H1 (cell line): Measurements from ENCODE around the gene OBI1. TPM values are rescaled to one million over a fixed set of nuclear protein-coding genes. Genes with fewer than 3 reads are reported as not detected.

ENCODE experiments used
- CTCF ChIA-PET: fragments of 300-600 bp; sonication (Branson Sonifier 250); formaldehyde crosslinking; loops from one replicate; lab custom pipeline; 2021; ENCODE audit not compliant: partially characterized antibody; lab: Charles Lee
- POLR2A ChIA-PET: fragments of 300-600 bp; sonication (Branson Sonifier 250); formaldehyde crosslinking; loops from one replicate; lab custom pipeline; 2021; ENCODE audit warnings: inconsistent platforms; ENCODE audit not compliant: partially characterized antibody; lab: Charles Lee
- DNase-seq, 2 experiments: peaks; one replicate each; pipeline versions ENCODE4 v3.0.0 to v3.0.0-alpha.2; 2010 to 2022; ENCODE audit warnings: low spot score in 2 of 2, low read depth in 1 of 2, mixed read lengths in 1 of 2
- FAIRE-seq: peaks from 2 replicates; lab custom pipeline; 2011; peaks lifted over from hg19 to GRCh38; lab: Jason Lieb, UNC
- H2AFZ ChIP-seq: 2 replicates; pipeline ENCODE4 v1.8.1; 2012; ENCODE audit warnings: low read length, inconsistent platforms
- H2AK5ac ChIP-seq: 2 replicates; pipeline ENCODE4 v1.6.1; 2013; ENCODE audit warnings: low read depth, low read length
- H2BK120ac ChIP-seq: replicated peaks from 2 replicates; pipeline ENCODE3; 2013; ENCODE audit warnings: low read depth, low read length, inconsistent platforms
- H2BK12ac ChIP-seq: 2 replicates; pipeline ENCODE4 v1.6.1; 2013; ENCODE audit warnings: low read depth, low read length
- H2BK15ac ChIP-seq: 2 replicates; pipeline ENCODE4 v1.6.1; 2013; ENCODE audit warnings: low read length
- H2BK20ac ChIP-seq: 2 replicates; pipeline ENCODE4 v1.6.1; 2013; ENCODE audit warnings: low read length
- H2BK5ac ChIP-seq: 2 replicates; pipeline ENCODE4 v1.6.1; 2013; ENCODE audit warnings: low read depth, low read length
- H3K14ac ChIP-seq: 2 replicates; pipeline ENCODE4 v1.6.1; 2013; ENCODE audit warnings: inconsistent platforms; ENCODE audit not compliant: insufficient read length
- H3K18ac ChIP-seq: 2 replicates; pipeline ENCODE4 v1.6.1; 2013; ENCODE audit warnings: low read length; ENCODE audit errors: extremely low read depth
- H3K23ac ChIP-seq: 2 replicates; pipeline ENCODE4 v1.6.1; 2013; ENCODE audit warnings: inconsistent platforms; ENCODE audit not compliant: insufficient read length
- H3K23me2 ChIP-seq: 2 replicates; pipeline ENCODE4 v1.6.1; 2013; ENCODE audit warnings: low read depth, low read length
- H3K27ac ChIP-seq: 2 replicates; pipeline ENCODE4 v1.6.1; 2011; ENCODE audit warnings: low read depth, low read length, inconsistent platforms
- H3K27me3 ChIP-seq, 4 experiments: replicated peaks in 1 of 4; 1 replicate in 1 of 4; 2 replicates in 3 of 4; pipeline versions ENCODE4 v1.6.1 to v1.8.1; 2011 to 2013; ENCODE audit warnings: low read length in 3 of 4, mild to moderate bottlenecking in 3 of 4, inconsistent platforms in 2 of 4, mixed read lengths in 2 of 4, moderate library complexity in 1 of 4; ENCODE audit not compliant: control insufficient read depth in 3 of 4, insufficient read depth in 3 of 4; ENCODE audit errors: extremely low read depth in 1 of 4
- H3K36me3 ChIP-seq, 4 experiments: 2 replicates each; pipeline versions ENCODE4 v1.6.1 to v1.8.1; 2011 to 2013; ENCODE audit warnings: mild to moderate bottlenecking in 4 of 4, low read length in 3 of 4, moderate library complexity in 2 of 4, control low read depth in 1 of 4, inconsistent platforms in 1 of 4; ENCODE audit not compliant: insufficient read depth in 4 of 4, control insufficient read depth in 2 of 4
- H3K4ac ChIP-seq: replicated peaks from 2 replicates; pipeline ENCODE3; 2013; ENCODE audit warnings: low read length, low read depth, mixed read lengths, inconsistent platforms; ENCODE audit not compliant: insufficient read length
- H3K4me1 ChIP-seq, 4 experiments: replicated peaks in 1 of 4; 1 replicate in 1 of 4; 2 replicates in 3 of 4; pipeline versions ENCODE4 v1.6.1 to v1.8.1; 2011 to 2013; ENCODE audit warnings: low read length in 3 of 4, inconsistent platforms in 2 of 4, mixed read lengths in 1 of 4; ENCODE audit not compliant: insufficient read depth in 4 of 4, control insufficient read depth in 3 of 4
- H3K4me2 ChIP-seq, 2 experiments: 2 replicates each; pipeline versions ENCODE4 v1.6.1 to v1.8.1; 2011 to 2013; ENCODE audit warnings: low read depth in 2 of 2, low read length in 2 of 2, control low read depth in 1 of 2, inconsistent platforms in 1 of 2, mild to moderate bottlenecking in 1 of 2; ENCODE audit not compliant: insufficient read depth in 1 of 2
- H3K4me3 ChIP-seq, 4 experiments: fragments of 200-600, 300-600 bp in 1 of 4; sonication (generic), shearing (Covaris generic), sonication (Bioruptor Twin) in 1 of 4; 2 replicates each; pipeline versions ENCODE4 v1.5.1 to v1.8.1; 2011 to 2016; ENCODE audit warnings: low read length in 4 of 4, low read depth in 3 of 4, control low read depth in 2 of 4, inconsistent platforms in 2 of 4, mild to moderate bottlenecking in 2 of 4, mixed read lengths in 1 of 4, moderate library complexity in 1 of 4; ENCODE audit not compliant: insufficient read depth in 2 of 4; ENCODE audit errors: extremely low read depth in 1 of 4
- H3K56ac ChIP-seq: replicated peaks from 2 replicates; pipeline ENCODE3; 2013; ENCODE audit warnings: low read depth, mild to moderate bottlenecking, mixed read lengths, low read length, inconsistent platforms; ENCODE audit not compliant: insufficient read length
- H3K79me1 ChIP-seq: 2 replicates; pipeline ENCODE4 v1.6.1; 2013; ENCODE audit warnings: low read depth, low read length, control low read depth
- H3K79me2 ChIP-seq, 2 experiments: 2 replicates each; pipeline versions ENCODE4 v1.6.1 to v1.8.1; 2012 to 2013; ENCODE audit warnings: low read length in 2 of 2, mild to moderate bottlenecking in 2 of 2, inconsistent platforms in 1 of 2; ENCODE audit not compliant: insufficient read depth in 2 of 2, control insufficient read depth in 1 of 2
- H3K9ac ChIP-seq, 4 experiments: replicated peaks in 1 of 4; 1 replicate in 1 of 4; 2 replicates in 3 of 4; pipeline versions ENCODE4 v1.6.1 to v1.8.1; 2011 to 2013; ENCODE audit warnings: low read depth in 3 of 4, low read length in 3 of 4, control low read depth in 2 of 4, mild to moderate bottlenecking in 2 of 4, moderate library complexity in 2 of 4, inconsistent platforms in 1 of 4; ENCODE audit errors: extremely low read depth in 1 of 4
- H3K9me3 ChIP-seq, 2 experiments: 2 replicates each; pipeline versions ENCODE4 v1.6.1 to v1.8.1; 2012 to 2013; ENCODE audit warnings: mild to moderate bottlenecking in 2 of 2, moderate library complexity in 2 of 2, control low read depth in 1 of 2, inconsistent platforms in 1 of 2, low read depth in 1 of 2, low read length in 1 of 2, mixed read lengths in 1 of 2; ENCODE audit not compliant: insufficient read depth in 2 of 2
- H4K20me1 ChIP-seq, 2 experiments: replicated peaks in 1 of 2; 2 replicates each; pipeline versions ENCODE3 to v1.8.1; 2011 to 2013; ENCODE audit warnings: inconsistent platforms in 2 of 2, low read length in 2 of 2, mild to moderate bottlenecking in 1 of 2; ENCODE audit not compliant: insufficient read depth in 2 of 2, control insufficient read depth in 1 of 2
- H4K5ac ChIP-seq: 2 replicates; pipeline ENCODE4 v1.6.1; 2013; ENCODE audit warnings: low read length, low read depth, mixed read lengths, inconsistent platforms; ENCODE audit not compliant: insufficient read length
- H4K8ac ChIP-seq: 2 replicates; pipeline ENCODE4 v1.8.0; 2013; ENCODE audit warnings: mild to moderate bottlenecking, moderate library complexity, low read length, inconsistent platforms; ENCODE audit not compliant: insufficient read depth; ENCODE audit errors: extremely low read depth
- H4K91ac ChIP-seq: replicated peaks from 2 replicates; pipeline ENCODE3; 2013; ENCODE audit warnings: low read length, mixed read lengths, inconsistent platforms; ENCODE audit not compliant: insufficient read length
- BRCA1 ChIP-seq: IDR thresholded peaks from 2 replicates; pipeline ENCODE4 v1.6.1; 2012; ENCODE audit warnings: low read depth, low read length, improper control_type of control experiment
- CEBPB ChIP-seq: IDR thresholded peaks from 2 replicates; pipeline ENCODE4 v1.6.1; 2012; ENCODE audit warnings: low read depth, low read length
- EP300 ChIP-seq, 2 experiments: IDR thresholded peaks; 1 replicate in 1 of 2; 2 replicates in 1 of 2; pipeline ENCODE4 v1.6.1; 2011 to 2012; ENCODE audit warnings: low read depth in 2 of 2, low read length in 2 of 2, mild to moderate bottlenecking in 2 of 2, borderline replicate concordance in 1 of 2, inconsistent platforms in 1 of 2, moderate library complexity in 1 of 2
- EZH2 ChIP-seq: fragments of 200-600 bp; sonication (generic); IDR thresholded peaks from 2 replicates; pipeline ENCODE4 v1.7.1; 2012; ENCODE audit warnings: low read depth, mild to moderate bottlenecking, moderate library complexity, low read length, inconsistent platforms; ENCODE audit not compliant: severe bottlenecking
- HDAC6 ChIP-seq: IDR thresholded peaks from one replicate; pipeline ENCODE4 v1.7.1; 2012; ENCODE audit warnings: low read depth, mild to moderate bottlenecking, inconsistent platforms, low read length, moderate library complexity
- KDM5A ChIP-seq: fragments of 200-600 bp; IDR thresholded peaks from 2 replicates; pipeline ENCODE4 v1.7.1; 2012; ENCODE audit warnings: mild to moderate bottlenecking, low read length, inconsistent platforms, mixed read lengths
- POLR2A ChIP-seq, 2 experiments: IDR thresholded peaks; 1 replicate in 1 of 2; 2 replicates in 1 of 2; pipeline ENCODE4 v1.6.1; 2011; ENCODE audit warnings: low read depth in 2 of 2, low read length in 2 of 2, mild to moderate bottlenecking in 2 of 2; ENCODE audit errors: control extremely low read depth in 1 of 2
- RNF2 ChIP-seq: fragments of 200-900, 300-1000 bp; sonication (generic); IDR thresholded peaks from 2 replicates; pipeline ENCODE4 v1.7.1; 2016; ENCODE audit warnings: borderline replicate concordance, low read depth, mild to moderate bottlenecking, antibody characterized with exemption, low read length; ENCODE audit not compliant: poor library complexity, severe bottlenecking; ENCODE audit errors: missing control alignments
- SIN3A ChIP-seq, 2 experiments: IDR thresholded peaks in 1 of 2; conservative IDR thresholded peaks in 1 of 2; 2 replicates each; pipeline ENCODE4 v1.6.1; 2011 to 2012; ENCODE audit warnings: low read length in 2 of 2, improper control_type of control experiment in 1 of 2, low read depth in 1 of 2, mild to moderate bottlenecking in 1 of 2
- SIRT6 ChIP-seq: IDR thresholded peaks from one replicate; pipeline ENCODE4 v1.7.1; 2012; ENCODE audit warnings: low read length, inconsistent platforms
- SP1 ChIP-seq: IDR thresholded peaks from 2 replicates; pipeline ENCODE4 v1.6.1; 2011; ENCODE audit warnings: low read depth, low read length
- SP4 ChIP-seq: IDR thresholded peaks from 2 replicates; pipeline ENCODE4 v1.6.1; 2012; ENCODE audit warnings: low read length, inconsistent platforms
- SRF ChIP-seq: IDR thresholded peaks from 2 replicates; pipeline ENCODE4 v1.6.1; 2011; ENCODE audit warnings: mild to moderate bottlenecking, low read depth, low read length, moderate library complexity
- TEAD4 ChIP-seq: IDR thresholded peaks from 2 replicates; pipeline ENCODE4 v1.6.1; 2012; ENCODE audit warnings: low read depth, low read length, inconsistent platforms, mixed read lengths
- WGBS, 2 experiments: shearing (Covaris generic) in 1 of 2; methylation state at CpG; one replicate each; pipeline versions ENCODE4 v1.1.6 to v1.1.7; 2013 to 2015; ENCODE audit warnings: low lambda C conversion rate in 2 of 2, mixed read lengths in 2 of 2, inconsistent platforms in 1 of 2, low coverage in 1 of 2, missing lambda C conversion rate in 1 of 2; ENCODE audit not compliant: insufficient replicate concordance in 2 of 2, insufficient coverage in 1 of 2, insufficient read length in 1 of 2; ENCODE audit errors: extremely low coverage in 1 of 2, missing lambda C conversion rate in 1 of 2; 5-methylcytosine and 5-hydroxymethylcytosine counted together
- polyA plus RNA-seq, 7 experiments: library from polyadenylated mRNA; depleted of rRNA in 3 of 7; stranded (reverse) in 5 of 7; unstranded in 2 of 7; fragments of >200 nt in 5 of 7; fragments of 200-250 nt in 2 of 7; gene quantifications; 1 replicate in 5 of 7; 2 replicates in 1 of 7; 4 replicates in 1 of 7; pipeline versions ENCODE4 v1.2.1 to v1.2.3, GENCODE V29; 2011 to 2013; ENCODE audit warnings: missing spikeins in 2 of 7, mixed read lengths in 2 of 7
- total RNA-seq: library from RNA; stranded (reverse); fragmentation: NEBNext Ultra II Directional; extraction: Animal tissue kit (Norgen Biotek cat#: 25700); gene quantifications from 2 replicates; pipeline ENCODE4 v1.2.1, GENCODE V29; 2021

OBI1 gene
- total and polyA plus RNA-seq, 2 of the 8 experiments (the other 6 are each of a cell fraction or from before 2014, with no cell fraction given), result 7.1 to 14.3 TPM

DNA sequence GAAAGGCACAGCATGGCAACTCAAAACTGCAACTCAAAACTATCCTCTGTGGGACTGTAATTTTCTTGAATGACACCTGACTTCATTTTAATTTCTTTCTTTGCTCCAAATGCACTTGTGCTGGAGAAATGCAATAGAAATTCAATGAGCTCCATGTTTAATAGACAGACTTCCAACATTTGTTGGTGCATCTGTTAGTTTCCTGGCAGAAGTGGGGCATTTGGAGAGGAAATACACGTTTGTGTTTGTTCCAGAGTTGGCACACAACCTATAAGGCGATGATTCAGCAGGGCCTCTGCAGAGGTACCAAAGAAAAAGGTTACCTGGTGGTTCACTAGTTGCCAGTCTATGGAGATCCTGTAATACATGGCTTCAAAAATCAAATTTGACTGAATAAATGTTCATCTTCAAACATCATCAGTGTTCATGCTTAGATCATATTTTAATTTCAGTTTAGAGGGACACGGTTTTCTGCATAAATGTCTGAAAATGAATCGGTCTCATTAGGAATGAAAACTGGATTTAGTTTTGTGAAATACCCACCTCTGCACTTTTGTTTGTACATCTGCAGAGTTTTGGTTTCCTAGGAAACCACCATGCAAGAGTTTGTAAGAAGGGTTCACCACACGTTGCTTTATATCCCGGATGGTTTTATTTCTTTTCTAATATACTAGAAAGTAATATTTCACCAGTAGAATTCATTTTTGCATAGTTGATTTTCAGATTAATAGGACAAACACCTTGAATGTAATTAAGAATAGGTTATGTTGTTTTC lies 21.8 kb upstream of the OBI1 start:
- Histone ChIP-seq H3K4me3 (no peak overlapping the region), H2AFZ (no peak overlapping the region), H3K9me3 (no peaks in the 10 kb centered on the region), H3K4me1 (no peaks in the 10 kb centered on the region), H3K23ac (no peak overlapping the region), H3K79me2 (no peaks in the 10 kb centered on the region), H3K23me2 (no peaks in the 10 kb centered on the region), H2BK15ac (no peak overlapping the region), H2BK12ac (no peak overlapping the region), H3K36me3 (no peaks in the 10 kb centered on the region), H3K9ac (no peak overlapping the region), H2BK5ac (no peak overlapping the region), H4K91ac (no peak overlapping the region), H3K27ac (no peak overlapping the region), H3K56ac (no peak overlapping the region), H3K79me1 (no peaks in the 10 kb centered on the region), H2BK20ac (no peak overlapping the region), H4K20me1 (no peaks in the 10 kb centered on the region), H2AK5ac (no peak overlapping the region), H4K8ac (no peak overlapping the region), H3K27me3 (no peaks in the 10 kb centered on the region), H3K14ac (no peak overlapping the region), H3K18ac (no peak overlapping the region), H3K4ac (no peak overlapping the region), H4K5ac (no peak overlapping the region), H3K4me2 (no peak overlapping the region), H2BK120ac (no peak overlapping the region)
- no peak for DNase-seq
- ChIA-PET POLR2A (no interaction called here), CTCF (interaction anchor here (0.8 to 0.9 kb wide), 2 partner anchors 21 to 76 kb away, joined by 3 read pairs; no protein-coding TSS in a partner anchor)
- FAIRE-seq, result no peak
- 61% methylated on average over 6 of the region's 6 CpGs; no CpG with 5 or more reads in 1 of the 2 experiments for WGBS, 2 experiments
- no peak for TF ChIP-seq HDAC6
- TF ChIP-seq SRF, result no peak
- TF ChIP-seq CEBPB, result no peak
- no peak for TF ChIP-seq TEAD4
- no peak for TF ChIP-seq SIN3A (conservative IDR thresholded peaks at IDR 0.05 in 1 of 2, IDR thresholded peaks at IDR 0.05 in 1 of 2; ENCODE audit: low read depth in 1 of 2, low read length in 2 of 2)
- TF ChIP-seq POLR2A (IDR thresholded peaks at IDR 0.05; ENCODE audit: control extremely low read depth in 1 of 2, low read depth in 2 of 2, low read length in 2 of 2), result no peak
- no peak for TF ChIP-seq EP300 (IDR thresholded peaks at IDR 0.05; ENCODE audit: borderline replicate concordance in 1 of 2, low read depth in 2 of 2, low read length in 2 of 2)
- TF ChIP-seq BRCA1, result no peak
- no peak for TF ChIP-seq SIRT6
- no peak for TF ChIP-seq SP4
- TF ChIP-seq RNF2, result no peak
- TF ChIP-seq EZH2, result no peak
- no peak for TF ChIP-seq SP1
- no peak for TF ChIP-seq KDM5A
